Fibroblast of villous mesenchyme (primary cell): ENCODE results near the gene OR52D1. TPM values are rescaled to one million over a fixed set of nuclear protein-coding genes. Genes with fewer than 3 reads are reported as not detected.

Experiments used
- DNase-seq: peaks from one replicate; pipeline ENCODE4 v3.0.0-alpha.2; 2010; ENCODE audit warnings: low read depth
- H3K4me3 ChIP-seq: 2 replicates; pipeline ENCODE4 v1.5.1; 2011; ENCODE audit warnings: low read depth, mild to moderate bottlenecking, low read length
- total RNA-seq: library from RNA; depleted of rRNA; stranded (reverse); fragments of >200 nt; gene quantifications from 2 replicates; pipeline ENCODE4 v1.2.3, GENCODE V29; 2012
- TF ChIP-seq, protein P1 (sequence below): IDR thresholded peaks from 2 replicates; pipeline ENCODE4 v1.5.1; 2012; ENCODE audit warnings: low read depth, mild to moderate bottlenecking, low read length; ENCODE audit not compliant: insufficient read depth

The OR52D1 gene
- total RNA-seq, 1 donor = not detected

DNA sequence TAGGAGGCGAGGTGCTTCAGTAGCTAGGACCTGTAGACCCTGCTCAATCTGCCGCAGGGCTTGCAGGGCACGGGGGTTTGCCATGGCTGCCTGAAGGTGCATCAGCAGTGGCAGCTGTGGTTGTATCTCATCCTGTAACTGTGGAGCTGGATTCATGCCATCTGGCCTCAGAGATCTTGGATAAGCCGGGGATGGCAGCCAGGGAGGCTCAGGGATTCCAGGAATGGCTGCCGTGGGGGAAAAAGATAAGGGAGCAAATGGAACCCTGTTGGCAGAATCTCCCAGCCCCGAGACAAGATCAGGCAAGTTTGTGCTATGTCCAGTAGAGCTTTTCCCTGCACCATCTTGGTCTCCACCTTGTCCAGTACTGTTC, 19.4 kb downstream of the OR52D1 start:
- TF ChIP-seq, protein P1, sequence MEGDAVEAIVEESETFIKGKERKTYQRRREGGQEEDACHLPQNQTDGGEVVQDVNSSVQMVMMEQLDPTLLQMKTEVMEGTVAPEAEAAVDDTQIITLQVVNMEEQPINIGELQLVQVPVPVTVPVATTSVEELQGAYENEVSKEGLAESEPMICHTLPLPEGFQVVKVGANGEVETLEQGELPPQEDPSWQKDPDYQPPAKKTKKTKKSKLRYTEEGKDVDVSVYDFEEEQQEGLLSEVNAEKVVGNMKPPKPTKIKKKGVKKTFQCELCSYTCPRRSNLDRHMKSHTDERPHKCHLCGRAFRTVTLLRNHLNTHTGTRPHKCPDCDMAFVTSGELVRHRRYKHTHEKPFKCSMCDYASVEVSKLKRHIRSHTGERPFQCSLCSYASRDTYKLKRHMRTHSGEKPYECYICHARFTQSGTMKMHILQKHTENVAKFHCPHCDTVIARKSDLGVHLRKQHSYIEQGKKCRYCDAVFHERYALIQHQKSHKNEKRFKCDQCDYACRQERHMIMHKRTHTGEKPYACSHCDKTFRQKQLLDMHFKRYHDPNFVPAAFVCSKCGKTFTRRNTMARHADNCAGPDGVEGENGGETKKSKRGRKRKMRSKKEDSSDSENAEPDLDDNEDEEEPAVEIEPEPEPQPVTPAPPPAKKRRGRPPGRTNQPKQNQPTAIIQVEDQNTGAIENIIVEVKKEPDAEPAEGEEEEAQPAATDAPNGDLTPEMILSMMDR = no peak
- no peak for DNase-seq
- H3K4me3 ChIP-seq = no peak overlapping the region

GRCh38 chr11:5508605-5509004, 20.1 kb downstream of the OR52D1 start:
- TF ChIP-seq, protein P1 = no peak
- no peak overlapping the region for H3K4me3 ChIP-seq
- DNase-seq = no peak

DNA sequence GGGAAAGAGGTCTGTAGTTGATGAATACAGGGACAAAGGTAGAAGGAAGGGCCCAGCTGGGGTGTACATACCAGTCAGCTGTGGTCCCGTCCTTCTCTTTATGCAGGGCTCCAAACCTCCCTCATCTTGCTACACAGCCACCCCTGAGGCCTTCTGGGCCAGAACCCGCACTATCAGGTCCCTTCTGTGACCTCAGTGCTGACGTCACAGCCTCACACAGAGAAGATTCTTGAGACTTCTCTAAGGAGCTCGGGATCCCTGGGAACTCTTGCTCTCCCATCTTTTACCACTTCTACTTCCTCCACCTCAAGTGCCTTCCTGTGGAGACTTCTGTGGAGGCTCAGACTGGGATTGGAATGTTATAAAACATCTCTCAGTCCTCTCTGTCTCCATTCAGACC, 21.3 kb downstream of the OR52D1 start, which contains the start of gene UBQLN3:
Gene UBQLN3, minus strand, starts transcription at position 155 of the 400 bp plus-strand sequence. CDS start 399 bp downstream, outside the sequence.
- no peak for DNase-seq
- TF ChIP-seq, protein P1 = no peak
- H3K4me3 ChIP-seq = no peak within 1 kb of the TSS

- DNase-seq = no peak
- no peak overlapping the region for H3K4me3 ChIP-seq
- TF ChIP-seq, protein P1 = no peak
These were observed 26.4 kb downstream of the OR52D1 start for GRCh38 chr11:5514841-5515240.

DNA sequence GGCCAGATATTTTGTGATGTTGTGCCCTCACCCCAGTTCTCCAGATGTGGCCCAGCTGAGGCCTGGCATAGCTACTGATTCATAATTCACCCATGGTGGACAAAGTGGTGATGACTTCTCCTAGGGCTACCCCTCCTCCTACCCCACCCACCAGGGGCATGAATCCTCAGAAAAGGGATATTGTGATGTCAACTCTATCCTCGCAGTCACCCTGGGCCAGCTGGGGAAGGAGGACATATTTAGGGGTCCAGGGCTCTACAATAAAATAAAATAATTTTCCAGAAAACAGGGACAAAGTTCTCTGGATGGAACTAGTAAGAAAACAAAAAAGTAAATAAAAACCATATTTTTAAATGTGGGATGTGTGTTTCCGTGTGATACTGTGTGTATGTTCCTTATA, 28.1 kb downstream of the OR52D1 start, which contains the start of gene UBQLNL:
Gene UBQLNL, minus strand, starts transcription at position 101 of the 400 bp plus-strand sequence. CDS start 258 bp downstream, outside the sequence.
- TF ChIP-seq, protein P1 = no peak
- no peak for DNase-seq
- H3K4me3 ChIP-seq = no peak within 1 kb of the TSS

GRCh38 chr11:5521540-5521939, 33.1 kb downstream of the OR52D1 start:
- no peak overlapping the region for H3K4me3 ChIP-seq
- DNase-seq = no peak
- TF ChIP-seq, protein P1 = no peak

- H3K4me3 ChIP-seq = no peak overlapping the region
- TF ChIP-seq, protein P1 = no peak
- DNase-seq = no peak
These were observed 33.8 kb downstream of the OR52D1 start for GRCh38 chr11:5522308-5522707.
